Measurements from ENCODE around the gene RDH14. TPM values are rescaled to one million over a fixed set of nuclear protein-coding genes. Genes with fewer than 3 reads are reported as not detected.

Gene RDH14
- total and polyA plus RNA-seq, 10 of the 15 experiments (the other 5 are each of a cell fraction or from before 2014, with no cell fraction given): 15.5 to 33.4 (median 22.8) TPM

GRCh38 chr2:18552351-18553077 lies 7.9 kb downstream of the RDH14 start (continued):
- TF ChIP-seq, protein P1, sequence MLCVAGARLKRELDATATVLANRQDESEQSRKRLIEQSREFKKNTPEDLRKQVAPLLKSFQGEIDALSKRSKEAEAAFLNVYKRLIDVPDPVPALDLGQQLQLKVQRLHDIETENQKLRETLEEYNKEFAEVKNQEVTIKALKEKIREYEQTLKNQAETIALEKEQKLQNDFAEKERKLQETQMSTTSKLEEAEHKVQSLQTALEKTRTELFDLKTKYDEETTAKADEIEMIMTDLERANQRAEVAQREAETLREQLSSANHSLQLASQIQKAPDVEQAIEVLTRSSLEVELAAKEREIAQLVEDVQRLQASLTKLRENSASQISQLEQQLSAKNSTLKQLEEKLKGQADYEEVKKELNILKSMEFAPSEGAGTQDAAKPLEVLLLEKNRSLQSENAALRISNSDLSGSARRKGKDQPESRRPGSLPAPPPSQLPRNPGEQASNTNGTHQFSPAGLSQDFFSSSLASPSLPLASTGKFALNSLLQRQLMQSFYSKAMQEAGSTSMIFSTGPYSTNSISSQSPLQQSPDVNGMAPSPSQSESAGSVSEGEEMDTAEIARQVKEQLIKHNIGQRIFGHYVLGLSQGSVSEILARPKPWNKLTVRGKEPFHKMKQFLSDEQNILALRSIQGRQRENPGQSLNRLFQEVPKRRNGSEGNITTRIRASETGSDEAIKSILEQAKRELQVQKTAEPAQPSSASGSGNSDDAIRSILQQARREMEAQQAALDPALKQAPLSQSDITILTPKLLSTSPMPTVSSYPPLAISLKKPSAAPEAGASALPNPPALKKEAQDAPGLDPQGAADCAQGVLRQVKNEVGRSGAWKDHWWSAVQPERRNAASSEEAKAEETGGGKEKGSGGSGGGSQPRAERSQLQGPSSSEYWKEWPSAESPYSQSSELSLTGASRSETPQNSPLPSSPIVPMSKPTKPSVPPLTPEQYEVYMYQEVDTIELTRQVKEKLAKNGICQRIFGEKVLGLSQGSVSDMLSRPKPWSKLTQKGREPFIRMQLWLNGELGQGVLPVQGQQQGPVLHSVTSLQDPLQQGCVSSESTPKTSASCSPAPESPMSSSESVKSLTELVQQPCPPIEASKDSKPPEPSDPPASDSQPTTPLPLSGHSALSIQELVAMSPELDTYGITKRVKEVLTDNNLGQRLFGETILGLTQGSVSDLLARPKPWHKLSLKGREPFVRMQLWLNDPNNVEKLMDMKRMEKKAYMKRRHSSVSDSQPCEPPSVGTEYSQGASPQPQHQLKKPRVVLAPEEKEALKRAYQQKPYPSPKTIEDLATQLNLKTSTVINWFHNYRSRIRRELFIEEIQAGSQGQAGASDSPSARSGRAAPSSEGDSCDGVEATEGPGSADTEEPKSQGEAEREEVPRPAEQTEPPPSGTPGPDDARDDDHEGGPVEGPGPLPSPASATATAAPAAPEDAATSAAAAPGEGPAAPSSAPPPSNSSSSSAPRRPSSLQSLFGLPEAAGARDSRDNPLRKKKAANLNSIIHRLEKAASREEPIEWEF (IDR thresholded peaks at IDR 0.05; ENCODE audit: insufficient replicate concordance, low read depth, low read length): no peak
- TF ChIP-seq SMARCA5 (IDR thresholded peaks at IDR 0.05): no peak
- TF ChIP-seq SREBF1 (IDR thresholded peaks at IDR 0.05; ENCODE audit: low read length): no peak
- TF ChIP-seq MYC (IDR thresholded peaks at IDR 0.05; ENCODE audit: insufficient read depth, insufficient read length, insufficient replicate concordance, low read length, severe bottlenecking): no peak
- TF ChIP-seq CREB1 (IDR thresholded peaks at IDR 0.05; ENCODE audit: low read depth): no peak

DNA sequence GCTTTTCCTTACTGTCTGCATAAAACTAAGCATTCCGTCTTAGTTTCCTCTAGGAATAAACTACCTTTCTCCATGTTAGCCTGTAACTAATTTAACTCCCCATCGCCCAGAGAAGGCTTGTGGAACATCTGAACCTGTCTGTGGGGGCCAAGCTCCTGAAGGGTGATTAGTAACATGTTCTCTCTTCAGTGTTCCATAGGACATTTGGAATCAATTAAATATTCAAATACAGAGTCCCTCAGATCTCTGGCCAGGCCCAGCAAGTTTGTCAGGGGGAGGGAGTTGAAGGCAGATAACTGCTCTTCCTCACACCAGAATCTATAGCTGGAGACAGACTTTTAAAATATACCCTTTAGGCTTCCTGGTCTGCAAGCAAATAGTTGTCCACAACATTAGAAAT lies 8.8 kb downstream of the RDH14 start:
- BruUV-seq (replicated peaks): no TSS peak
- H3K27ac ChIP-seq (ENCODE audit: control insufficient read depth, insufficient read depth): no peak overlapping the region
- ChIA-PET POLR2A (no interaction called here), RAD21 (ENCODE audit: unreplicated experiment) (no interaction called here), CTCF (interaction anchor here (0.7 kb wide), 1 partner anchor 26 kb away, joined by 3 read pairs; no protein-coding TSS in a partner anchor), SMC1A (ENCODE audit: uncharacterized antibody, unreplicated experiment) (no interaction called here)
- no peaks in the 10 kb centered on the region for H3K27me3 ChIP-seq (replicated peaks in 1 of 2; ENCODE audit: control insufficient read depth in 2 of 2, insufficient read depth in 2 of 2, low read length in 1 of 2)
- no peak for DNase-seq (ENCODE audit: low read depth, low spot score)
- H4K20me1 ChIP-seq (ENCODE audit: control insufficient read depth, insufficient read depth): no peaks in the 10 kb centered on the region
- no peak overlapping the region for H3K4me3 ChIP-seq
- H2AFZ ChIP-seq (ENCODE audit: control insufficient read depth, low read depth, low read length): no peak overlapping the region
- in situ Hi-C loops (cut with MboI): no loop called here
- WGBS (ENCODE audit: insufficient coverage, insufficient replicate concordance, low lambda C conversion rate, missing lambda C conversion rate): 54% methylated on average over 2 of the region's 2 CpGs
- no peaks in the 10 kb centered on the region for H3K9me3 ChIP-seq (replicated peaks; ENCODE audit: control insufficient read depth, insufficient read depth, low read length)
- H3K9ac ChIP-seq (ENCODE audit: control insufficient read depth, insufficient read depth, low read length): no peak overlapping the region
- H3K79me2 ChIP-seq (ENCODE audit: control insufficient read depth, insufficient read depth, low read length): no peaks in the 10 kb centered on the region
- peaks cover 0 to 5% of the 10 kb centered on the region in 2 experiments; a peak in 1 of 4 replicates for H3K36me3 ChIP-seq (ENCODE audit: control insufficient read depth in 2 of 2, insufficient read depth in 2 of 2, low read length in 1 of 2)
- H3K4me2 ChIP-seq (ENCODE audit: control insufficient read depth, insufficient read depth): no peak overlapping the region
- FAIRE-seq: no peak
- no peaks in the 10 kb centered on the region for H3K4me1 ChIP-seq (ENCODE audit: control insufficient read depth, insufficient read depth, low read length)
- intact Hi-C loops (cut with micrococcal nuclease; ENCODE audit: unreplicated experiment): no loop called here
- no peak for ATAC-seq
- TF ChIP-seq NR2C2 (IDR thresholded peaks at IDR 0.05; ENCODE audit: borderline replicate concordance, control insufficient read depth, insufficient read length, low read depth) (no peak), NBN (IDR thresholded peaks at IDR 0.05) (no peak), SKIL (IDR thresholded peaks at IDR 0.05; ENCODE audit: low read depth, poor library complexity, severe bottlenecking) (no peak), SPI1 (IDR thresholded peaks at IDR 0.05; ENCODE audit: borderline replicate concordance, insufficient read depth, low read depth, low read length) (no peak), SREBF1 (IDR thresholded peaks at IDR 0.05; ENCODE audit: low read length) (no peak), RBBP5 (conservative IDR thresholded peaks at IDR 0.05) (no peak), PAX8 (IDR thresholded peaks at IDR 0.05) (no peak), RUNX3 (IDR thresholded peaks at IDR 0.05; ENCODE audit: low read length) (no peak), FOXK2 (IDR thresholded peaks at IDR 0.05) (no peak), ZNF217 (IDR thresholded peaks at IDR 0.05) (no peak), HDAC6 (IDR thresholded peaks at IDR 0.05; ENCODE audit: unreplicated experiment) (no peak), RELA (IDR thresholded peaks at IDR 0.05; ENCODE audit: borderline replicate concordance, partially characterized antibody) (no peak)
- TF ChIP-seq, protein P2, sequence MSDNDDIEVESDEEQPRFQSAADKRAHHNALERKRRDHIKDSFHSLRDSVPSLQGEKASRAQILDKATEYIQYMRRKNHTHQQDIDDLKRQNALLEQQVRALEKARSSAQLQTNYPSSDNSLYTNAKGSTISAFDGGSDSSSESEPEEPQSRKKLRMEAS (IDR thresholded peaks at IDR 0.05; ENCODE audit: low read depth, low read length): no peak
